ENCODE measurements around the gene IL17B. TPM values are rescaled to one million over a fixed set of nuclear protein-coding genes. Genes with fewer than 3 reads are reported as not detected.

Gene IL17B
- total RNA-seq, 1 experiment from 2014 or later = not detected

- H3K9ac ChIP-seq (ENCODE audit: extremely low read depth, insufficient read length, low read length) = no peak overlapping the region
- Mint-ChIP-seq H3K27me3 (ENCODE audit: low read depth) (no peaks in the 10 kb centered on the region), H3K9me3 (no peaks in the 10 kb centered on the region), H3K27ac (no peak overlapping the region; a peak in 1 of 7 replicates), H3K4me1 (peaks cover 13 to 17% of the 10 kb centered on the region in 2 experiments), H3K4me3 (no peak overlapping the region), H3K36me3 (ENCODE audit: insufficient read depth in 1 of 3, low read depth in 3 of 3) (peaks cover 0 to 25% (median 3%) of the 10 kb centered on the region in 3 experiments; a peak in 5 of 7 replicates)
- WGBS (ENCODE audit: extremely low coverage, insufficient read length, low lambda C conversion rate) = no CpG with 5 or more reads among the region's 14 CpGs
- peak; percentile 88 for DNase-seq
- no peak overlapping the region for H3K18ac ChIP-seq (ENCODE audit: insufficient read length, low read depth, low read length)
- no peak overlapping the region for H2BK20ac ChIP-seq (ENCODE audit: low read depth, low read length, poor library complexity, severe bottlenecking)
- H2BK5ac ChIP-seq (ENCODE audit: insufficient read length, low read length) = no peak overlapping the region
- H3K9me3 ChIP-seq (ENCODE audit: control insufficient read depth, low read depth, low read length) = no peaks in the 10 kb centered on the region
- H3K4ac ChIP-seq (ENCODE audit: low read depth, low read length) = no peak overlapping the region
- no peak overlapping the region for H3K14ac ChIP-seq (ENCODE audit: insufficient read depth, low read length)
- H3K23ac ChIP-seq (ENCODE audit: insufficient read length, low read depth, low read length) = no peak overlapping the region
- H3K79me2 ChIP-seq (ENCODE audit: insufficient read depth, low read length) = no peaks in the 10 kb centered on the region
- H2BK120ac ChIP-seq (ENCODE audit: low read depth, low read length, poor library complexity, severe bottlenecking) = no peak overlapping the region
- H4K91ac ChIP-seq (ENCODE audit: insufficient read length, low read depth, low read length) = no peak overlapping the region
- no peak overlapping the region for H3K4me2 ChIP-seq (ENCODE audit: insufficient read depth, insufficient read length, low read length)
- no peak overlapping the region for H2BK15ac ChIP-seq (ENCODE audit: low read depth, low read length)
- no peak overlapping the region for H2AFZ ChIP-seq (ENCODE audit: low read length)
- no peak overlapping the region for H2BK12ac ChIP-seq (ENCODE audit: insufficient read length, low read depth, low read length)
- no peak overlapping the region for H3K56ac ChIP-seq (ENCODE audit: insufficient read length, low read depth, low read length)
- TF ChIP-seq, protein P1, sequence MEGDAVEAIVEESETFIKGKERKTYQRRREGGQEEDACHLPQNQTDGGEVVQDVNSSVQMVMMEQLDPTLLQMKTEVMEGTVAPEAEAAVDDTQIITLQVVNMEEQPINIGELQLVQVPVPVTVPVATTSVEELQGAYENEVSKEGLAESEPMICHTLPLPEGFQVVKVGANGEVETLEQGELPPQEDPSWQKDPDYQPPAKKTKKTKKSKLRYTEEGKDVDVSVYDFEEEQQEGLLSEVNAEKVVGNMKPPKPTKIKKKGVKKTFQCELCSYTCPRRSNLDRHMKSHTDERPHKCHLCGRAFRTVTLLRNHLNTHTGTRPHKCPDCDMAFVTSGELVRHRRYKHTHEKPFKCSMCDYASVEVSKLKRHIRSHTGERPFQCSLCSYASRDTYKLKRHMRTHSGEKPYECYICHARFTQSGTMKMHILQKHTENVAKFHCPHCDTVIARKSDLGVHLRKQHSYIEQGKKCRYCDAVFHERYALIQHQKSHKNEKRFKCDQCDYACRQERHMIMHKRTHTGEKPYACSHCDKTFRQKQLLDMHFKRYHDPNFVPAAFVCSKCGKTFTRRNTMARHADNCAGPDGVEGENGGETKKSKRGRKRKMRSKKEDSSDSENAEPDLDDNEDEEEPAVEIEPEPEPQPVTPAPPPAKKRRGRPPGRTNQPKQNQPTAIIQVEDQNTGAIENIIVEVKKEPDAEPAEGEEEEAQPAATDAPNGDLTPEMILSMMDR (conservative IDR thresholded peaks at IDR 0.05) = peak; percentile 94
- no peaks in the 10 kb centered on the region for H3K79me1 ChIP-seq (ENCODE audit: insufficient read depth, low read depth, low read length, poor library complexity, severe bottlenecking)
- H3K27me3 ChIP-seq (ENCODE audit: insufficient read depth, low read length) = no peaks in the 10 kb centered on the region
- no peaks in the 10 kb centered on the region for H4K20me1 ChIP-seq (ENCODE audit: control insufficient read depth, insufficient read depth, insufficient read length)
- H3K23me2 ChIP-seq (ENCODE audit: insufficient read length, low read depth, low read length, poor library complexity, severe bottlenecking) = no peaks in the 10 kb centered on the region
- no peak overlapping the region for H4K5ac ChIP-seq (ENCODE audit: insufficient read length, low read depth, low read length)
- H2AK5ac ChIP-seq (ENCODE audit: insufficient read length, low read length) = no peak overlapping the region
- no peak overlapping the region for H3T11ph ChIP-seq (ENCODE audit: low read length)
- no peak overlapping the region for H4K8ac ChIP-seq (replicated peaks; ENCODE audit: insufficient read length, low read depth, low read length)
- no peaks in the 10 kb centered on the region for H3K4me1 ChIP-seq (ENCODE audit: insufficient read depth, low read length)
- H3K27ac ChIP-seq (ENCODE audit: insufficient read length, low read depth, low read length) = no peak overlapping the region
Measured at GRCh38 chr5:149367249-149367971, 11.7 kb downstream of the IL17B start.

All from H9 (cell line).